HG02798 (cell line): Measurements from ENCODE around the gene MRAP.
"Not testable (repeated sequence)": the region's sequence is repeated elsewhere in the genome, so short reads cannot be mapped to it uniquely, and the experiment has no call there.

ENCODE experiments used
- ATAC-seq: cut with Tn5 transposase; IDR thresholded peaks from one replicate; pipeline ENCODE4 v1.9.1; 2021; ENCODE audit warnings: mild to moderate bottlenecking; ENCODE audit not compliant: unreplicated experiment, poor library complexity

Gene MRAP

DNA sequence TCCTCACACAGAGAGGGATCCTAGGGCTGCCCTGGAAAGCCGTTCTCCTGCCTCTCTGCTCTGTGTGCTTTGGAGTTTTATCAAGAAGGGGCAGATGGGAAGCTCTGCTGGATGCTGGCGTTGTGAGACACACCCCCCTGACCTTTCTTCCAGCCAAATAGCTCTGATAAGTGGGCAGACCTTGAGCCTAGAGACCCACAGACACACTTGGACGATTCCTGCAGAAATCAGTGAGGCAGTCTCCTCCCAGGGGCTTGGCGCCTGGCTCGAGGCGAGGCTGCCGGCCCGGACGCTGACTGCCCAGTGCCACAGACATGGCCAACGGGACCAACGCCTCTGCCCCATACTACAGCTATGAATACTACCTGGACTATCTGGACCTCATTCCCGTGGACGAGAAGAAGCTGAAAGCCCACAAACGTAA is at the start of gene MRAP:
MRAP (plus strand) TSS at position 198 of the 424 bp plus-strand sequence; CDS start at position 315, 117 bp downstream.
- no peak for ATAC-seq

GRCh38 chr21:32249511-32250280 is 49.0 kb upstream of the MRAP start:
- ATAC-seq = no peak

GRCh38 chr21:32252136-32252535 is 46.5 kb upstream of the MRAP start:
- no peak for ATAC-seq

GRCh38 chr21:32253215-32253641 is 45.4 kb upstream of the MRAP start:
- ATAC-seq = no peak

- no peak for ATAC-seq
These were observed 42.4 kb upstream of the MRAP start for GRCh38 chr21:32256251-32256650.

GRCh38 chr21:32256873-32257620 is 41.6 kb upstream of the MRAP start:
- ATAC-seq = no peak

DNA sequence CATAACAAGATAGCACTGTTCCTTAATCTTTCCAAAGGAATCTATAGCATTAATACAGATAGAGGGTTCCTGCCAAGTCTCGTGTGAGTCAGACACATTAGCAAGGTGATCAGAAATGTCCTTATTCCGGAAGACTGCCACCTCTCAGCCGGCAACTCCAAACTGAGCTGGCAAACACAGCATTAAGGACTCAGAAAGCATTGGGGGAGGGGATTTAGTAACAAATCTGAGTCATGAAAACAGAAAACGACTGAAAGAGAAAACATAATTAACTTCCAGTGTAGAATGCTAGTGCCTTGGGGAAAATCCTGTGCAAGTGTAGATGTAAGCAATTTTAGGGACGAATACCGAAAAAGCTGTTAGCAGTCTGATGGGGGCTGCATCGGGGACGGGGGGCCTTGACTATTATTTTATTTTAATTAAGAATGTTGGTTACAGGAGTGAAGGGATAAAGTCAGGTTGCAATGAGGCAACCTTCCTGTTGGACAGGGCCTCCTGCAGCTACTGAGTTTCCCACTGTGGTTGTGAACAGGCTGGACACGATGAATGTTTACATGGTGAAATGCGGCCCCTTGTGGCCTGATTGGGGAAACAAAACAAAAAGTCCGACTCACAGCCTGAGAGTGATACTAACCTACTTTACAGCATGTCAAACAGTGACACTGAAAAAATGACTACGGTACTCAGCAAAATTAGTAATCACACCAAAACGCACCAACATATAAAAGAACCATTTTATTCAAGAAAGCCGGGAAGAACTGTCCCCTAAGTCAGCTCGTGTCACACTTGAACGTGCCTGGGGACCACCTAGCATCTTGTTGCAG is 40.5 kb upstream of the MRAP start:
- ATAC-seq = peak; percentile 79

GRCh38 chr21:32258786-32259048 is 39.9 kb upstream of the MRAP start:
- ATAC-seq = not testable (repeated sequence)

- no peak for ATAC-seq
These were observed 38.5 kb upstream of the MRAP start for GRCh38 chr21:32260130-32260529.

DNA sequence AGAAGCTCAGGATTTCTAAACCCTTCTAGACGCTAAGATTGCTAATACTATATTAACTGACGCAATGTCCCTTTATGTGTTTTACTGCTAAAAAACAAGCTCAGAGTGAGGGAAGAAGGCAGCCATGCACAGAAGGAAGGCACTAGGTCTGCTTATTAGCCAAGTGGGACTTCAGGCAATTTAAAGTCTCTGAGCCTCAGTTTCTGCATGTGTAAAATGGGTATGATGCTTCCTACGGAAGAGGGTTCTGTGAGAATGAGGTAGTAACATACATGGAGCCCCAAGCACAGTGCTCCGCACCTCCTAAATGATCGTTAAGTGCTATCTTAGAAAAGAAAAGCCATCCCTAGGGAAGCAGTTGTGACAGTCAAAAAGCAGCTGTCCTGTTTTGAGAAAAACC is 36.7 kb upstream of the MRAP start:
- no peak for ATAC-seq

GRCh38 chr21:32265321-32265720 is 33.3 kb upstream of the MRAP start:
- ATAC-seq = not testable (repeated sequence)

GRCh38 chr21:32270748-32271147 is 27.9 kb upstream of the MRAP start:
- ATAC-seq = no peak

DNA sequence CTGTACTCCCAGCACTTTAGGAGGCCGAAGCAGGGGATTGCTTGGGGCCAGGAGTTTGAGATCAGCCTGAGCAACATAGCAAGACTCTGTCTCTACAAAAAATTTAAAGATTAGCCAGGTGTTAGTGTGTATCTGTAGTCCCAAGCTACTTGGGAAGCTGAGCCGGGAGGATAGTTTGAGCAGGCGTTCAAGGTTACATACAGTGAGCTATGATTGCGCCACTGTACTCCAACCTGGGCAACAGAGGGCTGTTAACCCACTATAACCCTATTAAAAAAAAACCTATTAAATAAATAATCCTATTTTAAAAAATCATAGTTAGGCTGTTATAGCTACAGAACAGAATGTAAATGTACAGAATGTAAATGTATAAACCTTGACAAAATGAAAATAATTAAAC is 22.0 kb upstream of the MRAP start:
- ATAC-seq = no peak

GRCh38 chr21:32278103-32278502 is 20.6 kb upstream of the MRAP start:
- ATAC-seq = no peak

- ATAC-seq = peak; percentile 95
These were observed 19.9 kb upstream of the MRAP start, which contains the start of gene MIS18A for GRCh38 chr21:32278518-32279376. Gene MIS18A (minus strand): TSS chr21:32279049. CDS start chr21:32279014, 35 bp downstream.

DNA sequence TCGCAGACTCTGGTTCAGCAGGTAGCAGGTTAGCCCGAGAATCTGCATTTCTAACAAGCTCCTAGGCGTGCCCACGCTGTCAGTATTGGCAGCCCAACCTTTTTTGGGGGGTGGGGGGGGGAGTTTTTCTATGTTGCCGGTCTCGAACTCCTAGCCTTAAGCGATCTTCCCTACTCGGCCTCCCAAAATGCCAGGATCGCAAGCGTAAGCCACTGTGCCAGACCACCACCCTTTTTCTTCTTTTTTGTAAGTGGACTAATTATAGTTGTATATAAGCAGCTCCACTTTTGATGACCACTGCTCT is 19.3 kb upstream of the MRAP start:
- peak; percentile 23 for ATAC-seq

DNA sequence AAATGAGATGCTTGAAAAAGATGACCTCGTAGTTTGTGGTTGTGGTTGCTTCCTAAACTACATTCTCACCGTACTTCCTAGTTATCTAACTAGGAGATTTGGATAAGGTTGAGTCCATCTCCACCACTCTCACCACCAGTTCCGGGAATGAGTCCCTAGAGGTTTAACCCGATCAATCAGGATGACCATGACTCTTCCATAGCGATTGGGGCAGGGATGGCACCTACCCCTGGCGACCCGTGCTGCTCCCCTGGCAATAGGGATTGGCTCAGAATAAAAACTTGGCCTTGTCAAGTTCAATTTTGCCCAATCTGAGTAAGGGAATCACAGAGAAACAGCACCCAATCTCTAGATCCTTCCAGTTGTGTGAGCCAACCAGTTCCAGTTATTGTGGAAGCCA is 17.1 kb upstream of the MRAP start:
- ATAC-seq = no peak

- ATAC-seq = no peak
These were observed 15.7 kb upstream of the MRAP start for GRCh38 chr21:32282992-32283391.

DNA sequence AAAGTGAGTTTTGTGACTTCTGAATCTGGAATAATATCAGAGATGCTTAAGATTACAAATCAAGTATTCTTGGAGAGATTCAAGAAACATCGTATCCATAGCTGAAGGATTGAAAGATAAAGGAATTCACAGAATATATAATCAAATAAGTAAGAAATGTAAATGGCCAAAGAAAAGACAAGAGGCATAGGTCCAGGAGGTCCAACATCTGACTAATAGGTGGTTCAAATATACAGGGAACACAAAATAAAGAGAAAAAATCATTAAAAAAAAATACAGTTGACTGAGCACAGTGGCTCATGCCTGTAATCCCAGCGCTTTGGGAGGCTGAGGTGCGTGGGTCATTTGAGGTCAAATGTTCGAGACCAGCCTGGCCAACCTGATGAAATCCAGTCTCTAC is 13.2 kb upstream of the MRAP start:
- no peak for ATAC-seq

GRCh38 chr21:32297449-32297848 is 1.2 kb upstream of the MRAP start:
- no peak for ATAC-seq
